Measurements from ENCODE around the gene EPHA6.

- no peak for TF ChIP-seq POLR2A (IDR thresholded peaks at IDR 0.05; ENCODE audit: low read length)
- TF ChIP-seq CTCF (IDR thresholded peaks at IDR 0.05) = no peak
- no peak for TF ChIP-seq EP300 (IDR thresholded peaks at IDR 0.05)
- no peak for TF ChIP-seq RAD21 (conservative IDR thresholded peaks at IDR 0.05 in 1 of 2, IDR thresholded peaks at IDR 0.05 in 1 of 2)
- TF ChIP-seq ZFP36 (IDR thresholded peaks at IDR 0.05; ENCODE audit: borderline replicate concordance, partially characterized antibody) = no peak
- TF ChIP-seq GATA3 (IDR thresholded peaks at IDR 0.05; ENCODE audit: borderline replicate concordance) = no peak
- TF ChIP-seq HDAC2 (IDR thresholded peaks at IDR 0.05) = no peak
- TF ChIP-seq CHD2 (IDR thresholded peaks at IDR 0.05; ENCODE audit: low read length, partially characterized antibody) = no peak
- no peak for TF ChIP-seq MYC (IDR thresholded peaks at IDR 0.05; ENCODE audit: borderline replicate concordance, low read length)
- TF ChIP-seq BHLHE40 (IDR thresholded peaks at IDR 0.05; ENCODE audit: low read depth, low read length) = no peak
- no peak for TF ChIP-seq MAX (IDR thresholded peaks at IDR 0.05)
- TF ChIP-seq KDM5A (IDR thresholded peaks at IDR 0.05) = no peak
- no peak for TF ChIP-seq JUN (IDR thresholded peaks at IDR 0.05)
Measured at GRCh38 chr3:97256060-97256459, 441.7 kb downstream of the EPHA6 start.

Data from A549 (cell line).